ENCODE measurements around the gene GRIN3A. TPM values are rescaled to one million over a fixed set of nuclear protein-coding genes. Genes with fewer than 3 reads are reported as not detected.

Gene GRIN3A
- polyA plus RNA-seq, 1 of the 3 experiments (the other 2 are of a cell fraction): not detected

DNA sequence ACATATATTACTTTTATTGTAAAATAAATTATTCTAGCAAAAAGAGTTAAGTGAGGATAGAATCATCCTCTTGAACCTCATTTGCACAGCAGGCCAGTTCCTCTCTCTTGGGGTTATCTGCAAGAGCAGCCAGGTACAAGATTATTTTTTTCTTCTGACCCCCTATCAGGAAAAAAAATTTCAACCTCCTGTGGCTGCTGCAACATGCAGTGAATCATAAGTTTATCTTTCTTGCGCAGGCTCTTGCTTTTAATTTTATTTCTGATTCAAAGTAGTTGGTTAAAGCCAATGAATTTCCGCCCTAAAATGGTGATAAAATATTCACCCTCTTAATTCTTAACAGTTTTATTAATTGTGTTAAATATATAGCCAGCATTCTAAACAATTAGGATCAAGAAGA, 74.0 kb downstream of the GRIN3A start:
- no peaks in the 10 kb centered on the region for H3K27me3 ChIP-seq (ENCODE audit: insufficient read depth)
- 22% methylated on average over 2 of the region's 2 CpGs for WGBS (ENCODE audit: low lambda C conversion rate)

More for the DNA sequence above, 74.0 kb downstream of the GRIN3A start:
- no peak for TF ChIP-seq GABPA (IDR thresholded peaks at IDR 0.05; ENCODE audit: low read depth)
- TF ChIP-seq CHD2 (IDR thresholded peaks at IDR 0.05; ENCODE audit: low read length, partially characterized antibody): no peak
- no peak for TF ChIP-seq EZH2phosphoT487 (IDR thresholded peaks at IDR 0.05; ENCODE audit: borderline replicate concordance, low read depth)
- TF ChIP-seq NRF1 (IDR thresholded peaks at IDR 0.05; ENCODE audit: low read depth, low read length): no peak
- no peak for TF ChIP-seq GATA2 (CRISPR knock-in tag; IDR thresholded peaks at IDR 0.05)
- TF ChIP-seq, protein P1, sequence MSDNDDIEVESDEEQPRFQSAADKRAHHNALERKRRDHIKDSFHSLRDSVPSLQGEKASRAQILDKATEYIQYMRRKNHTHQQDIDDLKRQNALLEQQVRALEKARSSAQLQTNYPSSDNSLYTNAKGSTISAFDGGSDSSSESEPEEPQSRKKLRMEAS (IDR thresholded peaks at IDR 0.05; ENCODE audit: low read depth): no peak
- TF ChIP-seq TCF12 (IDR thresholded peaks at IDR 0.05): no peak
- no peak for TF ChIP-seq MEF2A (IDR thresholded peaks at IDR 0.05; ENCODE audit: borderline replicate concordance, low read depth)
- TF ChIP-seq FOXJ3 (CRISPR knock-in tag; IDR thresholded peaks at IDR 0.05): no peak
- no peak for TF ChIP-seq RAD21 (IDR thresholded peaks at IDR 0.05; ENCODE audit: low read length)
- TF ChIP-seq RXRA (IDR thresholded peaks at IDR 0.05; ENCODE audit: borderline replicate concordance, low read depth): no peak
- TF ChIP-seq NFIC (IDR thresholded peaks at IDR 0.05; ENCODE audit: borderline replicate concordance): no peak
- TF ChIP-seq, protein P2, sequence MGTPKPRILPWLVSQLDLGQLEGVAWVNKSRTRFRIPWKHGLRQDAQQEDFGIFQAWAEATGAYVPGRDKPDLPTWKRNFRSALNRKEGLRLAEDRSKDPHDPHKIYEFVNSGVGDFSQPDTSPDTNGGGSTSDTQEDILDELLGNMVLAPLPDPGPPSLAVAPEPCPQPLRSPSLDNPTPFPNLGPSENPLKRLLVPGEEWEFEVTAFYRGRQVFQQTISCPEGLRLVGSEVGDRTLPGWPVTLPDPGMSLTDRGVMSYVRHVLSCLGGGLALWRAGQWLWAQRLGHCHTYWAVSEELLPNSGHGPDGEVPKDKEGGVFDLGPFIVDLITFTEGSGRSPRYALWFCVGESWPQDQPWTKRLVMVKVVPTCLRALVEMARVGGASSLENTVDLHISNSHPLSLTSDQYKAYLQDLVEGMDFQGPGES (IDR thresholded peaks at IDR 0.05; ENCODE audit: low read depth, low read length): no peak
- no peak for TF ChIP-seq ZBTB33 (IDR thresholded peaks at IDR 0.05; ENCODE audit: borderline replicate concordance, low read depth)
- no peak for TF ChIP-seq PBX3 (IDR thresholded peaks at IDR 0.05)
- Histone ChIP-seq H3K9me2 (no peaks in the 10 kb centered on the region), H3K79me2 (ENCODE audit: insufficient read depth) (no peaks in the 10 kb centered on the region), H3K9ac (no peak overlapping the region), H3K36me3 (replicated peaks in 1 of 2; ENCODE audit: control insufficient read depth in 1 of 2, insufficient read depth in 2 of 2, low read length in 1 of 2) (no peaks in the 10 kb centered on the region), H2AFZ (ENCODE audit: low read depth) (no peak overlapping the region), H3K27ac (ENCODE audit: low read depth in 2 of 2, low read length in 1 of 2) (no peak overlapping the region), H3F3A (replicated peaks; ENCODE audit: insufficient read depth) (no peaks in the 10 kb centered on the region), H3K9me3 (no peaks in the 10 kb centered on the region), H3K4me3 (ENCODE audit: low read depth in 2 of 2, low read length in 1 of 2) (no peak overlapping the region), H3K4me1 (ENCODE audit: control insufficient read depth in 1 of 2, insufficient read depth in 2 of 2, low read depth in 1 of 2, low read length in 1 of 2) (no peaks in the 10 kb centered on the region), H4K20me1 (ENCODE audit: insufficient read depth) (no peaks in the 10 kb centered on the region), H3K4me2 (no peak overlapping the region)
- CTCF ChIA-PET: interaction anchor here (0.6 kb wide), 1 partner anchor 12 kb away, joined by 4 read pairs; no protein-coding TSS in a partner anchor
- DNase-seq: no peak
- POLR2A ChIA-PET: no interaction called here
